HG02884 (cell line): ENCODE results near the gene FMN2.

Experiments
- ATAC-seq: cut with Tn5 transposase; IDR thresholded peaks from one replicate; pipeline ENCODE4 v1.9.1; 2021; ENCODE audit warnings: mild to moderate bottlenecking, moderate library complexity; ENCODE audit not compliant: unreplicated experiment

FMN2 gene

GRCh38 chr1:240468656-240469055 lies 377.0 kb downstream of the FMN2 start:
- ATAC-seq: no peak

DNA sequence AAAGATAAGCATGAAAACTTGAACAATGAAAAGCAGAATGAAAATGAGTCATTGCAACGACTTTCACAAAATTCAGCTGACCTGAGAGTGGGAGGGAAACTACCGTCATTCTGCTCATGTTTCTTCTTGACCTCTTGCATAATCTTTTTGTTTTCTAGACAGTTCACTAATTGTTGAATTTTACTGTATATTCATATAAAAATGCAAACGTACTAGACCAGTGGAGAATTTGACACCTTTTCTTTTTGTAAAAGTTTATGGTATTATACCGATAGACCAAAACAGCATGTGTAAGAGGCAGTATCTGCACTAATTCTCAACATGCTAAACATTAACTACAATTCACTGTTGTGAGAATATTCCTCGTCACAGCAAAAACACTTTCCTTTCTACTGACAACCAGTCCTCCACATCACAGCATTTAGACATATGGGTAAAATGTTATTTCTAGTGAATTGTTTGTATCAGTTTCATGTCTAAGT lies 382.5 kb downstream of the FMN2 start:
- no peak for ATAC-seq

- no peak for ATAC-seq
Measured at GRCh38 chr1:240475832-240476231, 384.1 kb downstream of the FMN2 start.

- no peak for ATAC-seq
Measured at GRCh38 chr1:240478536-240478935, 386.9 kb downstream of the FMN2 start.

- ATAC-seq: no peak
Measured at GRCh38 chr1:240484804-240485443, 393.2 kb downstream of the FMN2 start.

DNA sequence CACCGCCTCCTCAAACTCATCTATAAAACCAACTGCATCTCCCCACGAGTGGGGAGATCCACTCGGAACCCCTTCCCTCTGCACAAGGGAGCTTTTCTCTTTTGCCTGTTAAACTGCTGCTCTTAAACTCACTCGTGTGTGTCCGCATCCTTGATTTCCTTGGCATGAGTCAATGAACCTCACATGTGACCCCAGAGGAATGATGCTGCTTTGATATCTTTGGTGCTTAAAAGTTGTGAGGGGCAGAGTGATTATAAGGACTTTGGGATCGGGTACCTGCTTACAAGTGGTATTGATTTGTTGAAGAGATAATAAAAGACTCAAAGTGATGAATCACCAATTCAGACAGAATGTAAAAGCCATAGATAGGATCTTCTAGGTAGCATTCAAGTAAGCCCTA lies 394.9 kb downstream of the FMN2 start:
- no peak for ATAC-seq

DNA sequence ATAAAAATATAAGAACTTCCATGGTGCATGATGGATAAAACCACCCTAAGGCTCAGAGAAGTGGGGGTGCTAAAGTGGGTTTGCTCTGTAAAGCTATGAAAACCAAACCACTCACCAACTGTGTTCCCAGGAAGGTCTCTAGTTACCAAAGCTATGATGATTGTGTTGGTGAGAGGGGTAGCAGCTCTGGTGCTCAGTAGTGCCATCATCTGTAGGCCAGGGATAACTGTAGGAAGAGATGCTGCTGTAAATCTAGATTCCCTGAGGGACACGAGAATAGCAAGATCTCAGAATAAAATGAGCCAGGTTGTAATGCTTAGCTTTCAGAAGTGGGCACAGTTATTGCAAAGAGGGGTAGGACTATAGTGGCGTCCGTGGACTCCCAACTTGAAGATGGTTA lies 395.8 kb downstream of the FMN2 start:
- no peak for ATAC-seq

- no peak for ATAC-seq
Measured at GRCh38 chr1:240491156-240491555, 399.5 kb downstream of the FMN2 start.

DNA sequence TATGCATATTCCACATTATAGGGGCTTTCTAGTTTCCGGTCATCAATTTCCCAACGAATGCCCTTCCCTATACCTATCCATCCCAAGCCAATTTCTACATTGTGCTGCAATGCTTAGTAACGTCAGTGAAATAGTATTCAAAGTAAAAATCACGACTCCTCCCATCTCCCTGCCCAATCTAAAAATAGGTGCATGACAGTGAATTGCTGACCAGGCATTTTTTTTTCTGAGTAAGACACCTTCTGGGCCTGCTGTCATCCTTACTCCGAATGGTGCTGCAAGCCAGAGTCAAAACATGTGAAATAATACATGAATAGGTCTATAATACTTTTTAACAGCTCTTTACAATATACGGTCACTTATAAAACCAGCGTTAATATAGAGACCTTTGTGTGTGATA lies 400.1 kb downstream of the FMN2 start:
- ATAC-seq: no peak

DNA sequence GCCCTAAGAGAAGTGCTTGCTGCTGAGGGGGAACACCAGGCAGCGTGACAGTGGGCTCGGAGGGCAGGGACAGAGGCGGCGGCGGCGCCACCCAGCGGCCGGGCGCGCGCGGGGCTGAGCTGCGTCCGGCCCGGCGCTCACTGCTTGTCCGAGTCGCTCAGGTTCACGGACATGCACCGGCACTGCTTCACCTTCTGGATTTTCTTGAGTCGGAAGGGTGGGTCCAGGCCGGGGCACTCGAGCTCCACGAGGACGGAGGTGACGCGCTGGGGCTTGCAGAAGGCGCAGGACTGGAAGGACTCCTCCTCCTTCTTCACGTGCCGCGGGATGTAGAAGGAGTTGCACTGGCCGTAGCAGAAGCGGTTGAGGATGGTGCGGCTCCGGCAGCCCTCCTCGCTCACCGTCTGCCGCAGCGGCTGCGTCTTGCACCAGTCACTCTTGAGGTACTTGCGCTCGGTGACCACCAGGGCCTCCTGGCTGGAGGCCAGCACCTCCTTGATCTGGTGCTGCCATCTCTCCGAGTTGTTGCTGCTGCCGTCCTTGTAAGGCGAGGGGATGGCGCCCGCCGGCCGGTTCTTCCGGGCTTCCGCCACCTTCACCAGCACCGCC lies 401.3 kb downstream of the FMN2 start:
- no peak for ATAC-seq

GRCh38 chr1:240495601-240496000 lies 403.9 kb downstream of the FMN2 start:
- ATAC-seq: no peak

GRCh38 chr1:240496356-240496755 lies 404.7 kb downstream of the FMN2 start:
- ATAC-seq: no peak

DNA sequence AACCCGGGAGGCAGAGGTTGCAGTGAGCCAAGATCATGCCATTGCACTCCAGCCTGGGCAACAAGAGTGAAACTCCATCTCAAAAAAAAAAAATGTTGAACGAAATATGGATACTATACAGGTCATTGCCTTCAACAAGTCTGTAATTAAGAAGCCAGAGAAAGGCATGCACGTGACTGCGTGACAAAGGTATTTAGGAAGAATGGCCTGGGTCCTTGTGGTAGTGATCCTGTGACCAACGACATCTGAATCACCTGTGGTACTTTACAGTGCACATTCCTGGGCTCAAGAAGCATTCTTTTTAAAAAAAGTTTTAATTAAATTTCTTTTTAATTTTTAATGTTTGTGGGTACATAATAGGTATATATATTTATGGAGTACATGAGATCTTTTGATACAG lies 405.3 kb downstream of the FMN2 start:
- ATAC-seq: no peak

DNA sequence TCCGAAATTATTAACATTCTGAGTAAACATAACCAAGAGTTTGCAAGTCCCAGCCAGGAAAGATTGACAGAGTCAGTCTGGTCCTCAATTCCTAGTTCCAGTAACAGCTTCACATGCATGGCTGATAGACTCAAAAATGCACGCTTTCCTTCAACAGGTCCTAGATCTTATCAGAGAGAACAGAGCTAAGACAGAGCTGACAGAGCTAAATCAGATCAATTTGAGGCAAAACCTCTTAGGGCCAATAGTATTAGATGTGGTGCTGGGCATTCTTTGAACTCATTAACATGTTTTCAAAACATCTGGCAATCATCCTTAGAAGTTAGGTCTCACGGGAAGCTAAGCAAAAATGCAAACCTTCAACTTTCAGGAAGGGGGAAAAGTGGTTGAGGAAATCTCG lies 406.2 kb downstream of the FMN2 start:
- ATAC-seq: no peak

- ATAC-seq: no peak
Measured at GRCh38 chr1:240498335-240498734, 406.7 kb downstream of the FMN2 start.

- no peak for ATAC-seq
Measured at GRCh38 chr1:240499012-240499411, 407.3 kb downstream of the FMN2 start.

GRCh38 chr1:240500647-240501046 lies 409.0 kb downstream of the FMN2 start:
- ATAC-seq: no peak

DNA sequence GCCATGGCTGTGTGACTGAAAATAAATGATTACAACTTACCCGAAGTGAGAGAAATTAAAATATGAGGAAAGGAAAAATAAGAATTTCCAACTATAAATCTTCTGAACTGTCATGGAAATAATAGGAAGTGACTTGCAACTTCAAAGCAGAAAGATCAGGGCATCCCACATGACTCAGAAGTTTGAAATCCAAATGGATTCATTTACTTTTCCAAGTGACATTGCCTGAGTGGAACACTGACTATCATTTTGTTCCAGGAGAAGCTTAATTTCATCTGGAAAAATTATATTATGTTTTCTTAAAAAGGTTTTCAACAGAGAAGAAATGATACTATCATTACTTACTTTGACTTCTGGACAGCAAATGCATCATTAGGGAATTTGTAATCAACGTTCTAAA lies 409.4 kb downstream of the FMN2 start:
- no peak for ATAC-seq

DNA sequence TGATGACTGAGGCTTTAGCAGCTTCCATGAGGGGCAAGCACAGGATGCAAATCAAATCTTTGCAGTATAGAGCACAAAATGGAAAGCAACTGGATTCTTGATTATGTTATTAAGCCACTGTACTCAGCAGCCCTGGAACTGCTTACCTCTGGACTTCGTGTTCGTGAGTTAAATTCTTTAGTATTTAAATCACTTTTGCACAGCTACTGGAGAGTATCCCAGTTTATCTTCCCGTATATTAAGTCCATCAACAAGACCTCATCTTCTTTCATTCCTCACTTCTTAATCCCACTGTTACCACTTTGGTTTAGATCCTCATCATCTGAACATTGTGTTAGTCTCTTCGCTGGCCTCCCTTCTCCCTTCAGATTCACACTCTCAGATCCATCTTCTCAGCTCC lies 411.4 kb downstream of the FMN2 start:
- no peak for ATAC-seq

GRCh38 chr1:240503558-240503957 lies 411.9 kb downstream of the FMN2 start:
- no peak for ATAC-seq

GRCh38 chr1:240506176-240506575 lies 414.5 kb downstream of the FMN2 start:
- no peak for ATAC-seq

DNA sequence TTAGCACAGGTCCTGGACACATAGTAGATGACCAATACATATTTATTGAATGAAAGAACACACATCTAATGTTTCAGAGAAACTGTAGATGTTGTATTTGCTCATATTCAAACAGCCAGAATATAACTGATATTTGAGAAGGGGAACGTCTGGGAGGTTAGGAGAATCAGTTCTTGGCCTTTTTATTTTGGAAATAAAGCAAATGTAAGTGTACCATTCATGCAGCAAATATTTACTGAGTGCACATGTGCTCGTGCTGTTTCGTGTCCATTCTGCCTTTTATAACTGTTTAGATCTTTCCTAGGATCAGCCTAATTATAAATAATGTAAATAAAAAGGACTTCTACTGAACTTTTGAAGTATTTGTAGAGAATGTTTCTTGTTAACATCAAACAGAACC lies 416.5 kb downstream of the FMN2 start:
- no peak for ATAC-seq

- ATAC-seq: no peak
Measured at GRCh38 chr1:240508950-240509349, 417.3 kb downstream of the FMN2 start.
